Upper lobe of right lung (tissue), 1 donor: ENCODE results near the gene TMEM89. TPM values are rescaled to one million over a fixed set of nuclear protein-coding genes. Genes with fewer than 3 reads are reported as not detected.

Source experiments
- ATAC-seq: fragments of 200-7000 bp; cut with Tn5 transposase; one replicate; pipeline ENCODE4 v1.9.1; 2020; ENCODE audit warnings: mild to moderate bottlenecking, moderate library complexity
- DNase-seq: peaks from one replicate; pipeline ENCODE4 v3.0.0-alpha.2; 2020
- H3K27ac ChIP-seq: fragments of 200-600 bp; one replicate; pipeline ENCODE4 v1.8.0; 2022
- H3K27me3 ChIP-seq: fragments of 200-600 bp; one replicate; pipeline ENCODE4 v1.8.0; 2022; ENCODE audit warnings: mild to moderate bottlenecking
- H3K36me3 ChIP-seq: fragments of 200-600 bp; one replicate; pipeline ENCODE4 v1.8.0; 2022
- H3K4me1 ChIP-seq: fragments of 200-600 bp; one replicate; pipeline ENCODE4 v1.8.0; 2022
- H3K4me3 ChIP-seq: fragments of 200-600 bp; one replicate; pipeline ENCODE4 v1.8.0; 2022; ENCODE audit warnings: mild to moderate bottlenecking
- H3K9me3 ChIP-seq: fragments of 200-600 bp; one replicate; pipeline ENCODE4 v1.8.0; 2022
- CTCF ChIP-seq: fragments of 200-600 bp; IDR thresholded peaks from one replicate; pipeline ENCODE4 v1.8.0; 2022; ENCODE audit warnings: antibody characterized with exemption
- intact Hi-C: fragments of 100-400 bp; cut with DNase I; formaldehyde crosslinking; loops from one replicate; pipeline ENCODE4 v1.11.0; 2022
- total RNA-seq: library from RNA; stranded (reverse); fragmentation: NEBNext Ultra II Directional; extraction: Animal tissue kit (Norgen Biotek cat#: 25700); gene quantifications from one replicate; pipeline ENCODE4 v1.2.1, GENCODE V29; 2021
- donor health status: DM: no; HTN: yes; CAD: no; lungs with severe emphysema.

TMEM89 gene
- total RNA-seq, 1 donor from 2014 or later, result not detected

- intact Hi-C loops, result no loop called here
- Histone ChIP-seq H3K4me1 (peaks cover 10% of the 10 kb centered on the region), H3K27ac (no peak overlapping the region), H3K9me3 (no peaks in the 10 kb centered on the region), H3K27me3 (no peaks in the 10 kb centered on the region), H3K4me3 (no peak overlapping the region), H3K36me3 (peaks cover 18% of the 10 kb centered on the region)
- ATAC-seq (no peak), DNase-seq (no peak)
- no peak for TF ChIP-seq CTCF
Observed at GRCh38 chr3:48629894-48630293, 8.3 kb upstream of the TMEM89 start.

- H3K36me3 ChIP-seq, result peaks cover 18% of the 10 kb centered on the region
- no peaks in the 10 kb centered on the region for H3K9me3 ChIP-seq
- ATAC-seq (no peak), DNase-seq (no peak)
- H3K4me3 ChIP-seq, result no peak overlapping the region
- H3K27me3 ChIP-seq, result no peaks in the 10 kb centered on the region
- no peaks in the 10 kb centered on the region for H3K4me1 ChIP-seq
- intact Hi-C loops, result no loop called here
- H3K27ac ChIP-seq, result no peak overlapping the region
- TF ChIP-seq CTCF, result no peak
Observed at GRCh38 chr3:48628277-48629017, 6.9 kb upstream of the TMEM89 start.

- H3K36me3 ChIP-seq, result peaks cover 18% of the 10 kb centered on the region
- TF ChIP-seq CTCF, result no peak
- H3K9me3 ChIP-seq, result no peaks in the 10 kb centered on the region
- no peak for ATAC-seq
- DNase-seq, result no peak
- H3K27ac ChIP-seq, result no peak overlapping the region
- no peaks in the 10 kb centered on the region for H3K4me1 ChIP-seq
- intact Hi-C loops, result no loop called here
- H3K27me3 ChIP-seq, result no peaks in the 10 kb centered on the region
- no peak overlapping the region for H3K4me3 ChIP-seq
Observed at GRCh38 chr3:48625600-48625999, 4.0 kb upstream of the TMEM89 start.

GRCh38 chr3:48624767-48625166, 3.2 kb upstream of the TMEM89 start:
- Histone ChIP-seq H3K36me3 (peaks cover 14% of the 10 kb centered on the region), H3K4me1 (no peaks in the 10 kb centered on the region), H3K4me3 (no peak overlapping the region), H3K9me3 (no peaks in the 10 kb centered on the region), H3K27me3 (no peaks in the 10 kb centered on the region), H3K27ac (no peak overlapping the region)
- intact Hi-C loops, result no loop called here
- DNase-seq (no peak), ATAC-seq (no peak)
- TF ChIP-seq CTCF, result no peak

GRCh38 chr3:48623851-48624547, 2.4 kb upstream of the TMEM89 start:
- Histone ChIP-seq H3K4me3 (no peak overlapping the region), H3K27me3 (no peaks in the 10 kb centered on the region), H3K9me3 (no peaks in the 10 kb centered on the region), H3K36me3 (peaks cover 11% of the 10 kb centered on the region), H3K4me1 (no peaks in the 10 kb centered on the region), H3K27ac (no peak overlapping the region)
- DNase-seq (no peak), ATAC-seq (no peak)
- no peak for TF ChIP-seq CTCF
- intact Hi-C loops, result no loop called here
